ENCODE measurements around the gene RAB15.

The RAB15 gene

GRCh38 chr14:64979336-64980074, 7.4 kb upstream of the RAB15 start:
- FAIRE-seq (no peak), DNase-seq (ENCODE audit: insufficient read length, low spot score) (no peak)

GRCh38 chr14:64974563-64974962, 2.4 kb upstream of the RAB15 start:
- no peak for TF ChIP-seq CTCF (IDR thresholded peaks at IDR 0.05; ENCODE audit: insufficient read depth, missing control alignments)
- FAIRE-seq (no peak), DNase-seq (ENCODE audit: insufficient read length, low spot score) (no peak)

More at GRCh38 chr14:64979336-64980074, 7.4 kb upstream of the RAB15 start:
- no peak for TF ChIP-seq CTCF (IDR thresholded peaks at IDR 0.05; ENCODE audit: insufficient read depth, missing control alignments)

GRCh38 chr14:64973826-64974225, 1.7 kb upstream of the RAB15 start:
- no peak for DNase-seq (ENCODE audit: insufficient read length, low spot score)
- no peak for TF ChIP-seq CTCF (IDR thresholded peaks at IDR 0.05; ENCODE audit: insufficient read depth, missing control alignments)
- no peak for FAIRE-seq

GRCh38 chr14:64973026-64973442, 898 bp upstream of the RAB15 start:
- TF ChIP-seq CTCF (IDR thresholded peaks at IDR 0.05; ENCODE audit: insufficient read depth, missing control alignments): no peak

GRCh38 chr14:64971491-64971942, 619 bp downstream of the RAB15 start:
- DNase-seq (ENCODE audit: insufficient read length, low spot score): no peak

More at GRCh38 chr14:64973026-64973442, 898 bp upstream of the RAB15 start:
- FAIRE-seq: no peak
- no peak for DNase-seq (ENCODE audit: insufficient read length, low spot score)

GRCh38 chr14:64970776-64971477, 1.2 kb downstream of the RAB15 start:
- DNase-seq (ENCODE audit: insufficient read length, low spot score) (no peak), FAIRE-seq (no peak)
- no peak for TF ChIP-seq CTCF (IDR thresholded peaks at IDR 0.05; ENCODE audit: insufficient read depth, missing control alignments)

More at GRCh38 chr14:64971491-64971942, 619 bp downstream of the RAB15 start:
- no peak for TF ChIP-seq CTCF (IDR thresholded peaks at IDR 0.05; ENCODE audit: insufficient read depth, missing control alignments)
- no peak for FAIRE-seq

GRCh38 chr14:64970041-64970440, 2.1 kb downstream of the RAB15 start:
- DNase-seq (ENCODE audit: insufficient read length, low spot score): no peak
- no peak for FAIRE-seq

More at GRCh38 chr14:64970041-64970440, 2.1 kb downstream of the RAB15 start:
- no peak for TF ChIP-seq CTCF (IDR thresholded peaks at IDR 0.05; ENCODE audit: insufficient read depth, missing control alignments)
